Measurements from ENCODE around the gene ZFP36. TPM values are rescaled to one million over a fixed set of nuclear protein-coding genes. Genes with fewer than 3 reads are reported as not detected.
"Not testable (repeated sequence)": the region's sequence is repeated elsewhere in the genome, so short reads cannot be mapped to it uniquely, and the experiment has no call there.

The ZFP36 gene
- total RNA-seq, 4 donors from 2014 or later = 426 to 850 (median 540) TPM

DNA sequence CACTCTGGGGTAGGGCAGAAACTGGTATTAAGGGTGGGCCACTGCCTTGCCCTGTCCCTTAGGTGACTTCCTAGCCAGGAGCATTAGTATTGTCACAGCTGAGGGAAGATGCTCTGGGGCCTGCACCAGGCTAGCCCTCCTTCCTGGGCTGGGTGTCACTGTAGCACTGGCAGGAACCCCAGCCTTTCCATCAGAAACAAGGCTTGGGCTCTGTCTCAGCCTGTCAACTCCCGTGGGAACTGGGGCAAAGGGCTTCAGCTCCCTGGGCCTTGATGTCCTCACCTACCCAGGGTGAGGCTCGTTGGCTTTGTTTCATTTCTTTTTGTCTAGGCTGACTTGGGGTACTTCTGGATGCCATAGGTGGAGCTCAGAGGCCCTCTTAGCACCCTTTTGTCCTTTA, 33.7 kb upstream of the ZFP36 start:
- TF ChIP-seq POLR2A (IDR thresholded peaks at IDR 0.05) = no peak
- no peak for TF ChIP-seq POLR2AphosphoS5 (IDR thresholded peaks at IDR 0.05)
- TF ChIP-seq, protein P1, sequence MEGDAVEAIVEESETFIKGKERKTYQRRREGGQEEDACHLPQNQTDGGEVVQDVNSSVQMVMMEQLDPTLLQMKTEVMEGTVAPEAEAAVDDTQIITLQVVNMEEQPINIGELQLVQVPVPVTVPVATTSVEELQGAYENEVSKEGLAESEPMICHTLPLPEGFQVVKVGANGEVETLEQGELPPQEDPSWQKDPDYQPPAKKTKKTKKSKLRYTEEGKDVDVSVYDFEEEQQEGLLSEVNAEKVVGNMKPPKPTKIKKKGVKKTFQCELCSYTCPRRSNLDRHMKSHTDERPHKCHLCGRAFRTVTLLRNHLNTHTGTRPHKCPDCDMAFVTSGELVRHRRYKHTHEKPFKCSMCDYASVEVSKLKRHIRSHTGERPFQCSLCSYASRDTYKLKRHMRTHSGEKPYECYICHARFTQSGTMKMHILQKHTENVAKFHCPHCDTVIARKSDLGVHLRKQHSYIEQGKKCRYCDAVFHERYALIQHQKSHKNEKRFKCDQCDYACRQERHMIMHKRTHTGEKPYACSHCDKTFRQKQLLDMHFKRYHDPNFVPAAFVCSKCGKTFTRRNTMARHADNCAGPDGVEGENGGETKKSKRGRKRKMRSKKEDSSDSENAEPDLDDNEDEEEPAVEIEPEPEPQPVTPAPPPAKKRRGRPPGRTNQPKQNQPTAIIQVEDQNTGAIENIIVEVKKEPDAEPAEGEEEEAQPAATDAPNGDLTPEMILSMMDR (IDR thresholded peaks at IDR 0.05) = no peak
- TF ChIP-seq EP300 (IDR thresholded peaks at IDR 0.05) = no peak
- Histone ChIP-seq H3K27me3 (no peaks in the 10 kb centered on the region), H3K36me3 (peaks cover 61% of the 10 kb centered on the region), H3K9me3 (no peaks in the 10 kb centered on the region), H3K4me3 (no peak overlapping the region), H3K27ac (peak overlapping the region; percentile 86), H3K4me1 (peaks cover 29% of the 10 kb centered on the region)
- WGBS = 14% methylated on average over 2 of the region's 2 CpGs
- no peak for DNase-seq (ENCODE audit: low spot score in 2 of 2)

DNA sequence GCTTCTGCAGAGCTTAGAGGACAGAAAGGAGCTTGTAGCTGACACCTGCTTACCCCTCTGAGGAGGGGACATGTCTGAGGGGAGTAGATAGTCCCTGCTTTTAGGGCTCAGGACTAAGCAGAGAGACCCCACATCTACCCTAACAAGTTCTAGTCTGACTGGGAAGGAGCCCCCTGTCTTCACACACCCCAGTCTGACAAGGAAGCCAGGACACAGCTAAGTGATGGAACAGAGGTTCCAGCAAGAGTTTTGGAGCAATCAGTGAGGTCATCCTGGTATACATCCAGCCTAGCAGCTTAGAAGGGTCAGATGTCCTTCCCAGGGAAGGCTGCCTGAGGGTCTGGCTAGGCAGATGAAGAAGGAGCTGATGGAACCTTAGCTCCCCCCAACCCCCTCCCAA, 30.7 kb upstream of the ZFP36 start:
- no peak for TF ChIP-seq EP300 (IDR thresholded peaks at IDR 0.05)
- TF ChIP-seq POLR2AphosphoS5 (IDR thresholded peaks at IDR 0.05) = no peak
- no peak for TF ChIP-seq POLR2A (IDR thresholded peaks at IDR 0.05)
- TF ChIP-seq, protein P1 (IDR thresholded peaks at IDR 0.05) = no peak
- Histone ChIP-seq H3K4me3 (no peak overlapping the region), H3K36me3 (peaks cover 69% of the 10 kb centered on the region), H3K27me3 (no peaks in the 10 kb centered on the region), H3K4me1 (peaks cover 29% of the 10 kb centered on the region), H3K9me3 (no peaks in the 10 kb centered on the region), H3K27ac (no peak overlapping the region)
- DNase-seq (ENCODE audit: low spot score in 2 of 2) = no peak

GRCh38 chr19:39377373-39378362, 29.0 kb upstream of the ZFP36 start:
- H3K4me1 ChIP-seq = peaks cover 14% of the 10 kb centered on the region
- TF ChIP-seq EP300 (IDR thresholded peaks at IDR 0.05) = no peak
- no peak for DNase-seq (ENCODE audit: low spot score in 2 of 2)
- no peak overlapping the region for H3K4me3 ChIP-seq
- H3K27me3 ChIP-seq = no peaks in the 10 kb centered on the region
- H3K36me3 ChIP-seq = peaks cover 77% of the 10 kb centered on the region
- H3K27ac ChIP-seq = no peak overlapping the region
- no peaks in the 10 kb centered on the region for H3K9me3 ChIP-seq
- 79% methylated on average over 16 of the region's 18 CpGs for WGBS

- WGBS = 89% methylated on average over 4 of the region's 4 CpGs
Measured at GRCh38 chr19:39379366-39379765, 27.3 kb upstream of the ZFP36 start.

GRCh38 chr19:39379865-39380396, 26.7 kb upstream of the ZFP36 start:
- Histone ChIP-seq H3K9me3 (no peaks in the 10 kb centered on the region), H3K4me1 (no peaks in the 10 kb centered on the region), H3K36me3 (peaks cover 98% of the 10 kb centered on the region), H3K4me3 (no peak overlapping the region), H3K27me3 (no peaks in the 10 kb centered on the region), H3K27ac (no peak overlapping the region)
- TF ChIP-seq POLR2A (IDR thresholded peaks at IDR 0.05) = no peak
- TF ChIP-seq POLR2AphosphoS5 (IDR thresholded peaks at IDR 0.05) = no peak
- TF ChIP-seq, protein P1 (IDR thresholded peaks at IDR 0.05) = no peak
- no peak for TF ChIP-seq EP300 (IDR thresholded peaks at IDR 0.05)
- DNase-seq (ENCODE audit: low spot score in 2 of 2) = no peak
- WGBS = 85% methylated on average over 14 of the region's 14 CpGs

More at GRCh38 chr19:39379366-39379765, 27.3 kb upstream of the ZFP36 start:
- not testable (repeated sequence) for H3K27ac ChIP-seq; H3K4me1 ChIP-seq; H3K9me3 ChIP-seq; H3K4me3 ChIP-seq; DNase-seq (ENCODE audit: low spot score in 2 of 2); H3K27me3 ChIP-seq
- H3K36me3 ChIP-seq = peaks cover 94% of the 10 kb centered on the region

All from suprapubic skin (tissue), 4 donors.